ENCODE results near the gene KCNQ1. TPM values are rescaled to one million over a fixed set of nuclear protein-coding genes. Genes with fewer than 3 reads are reported as not detected.

Gene KCNQ1
- polyA plus RNA-seq, 4 donors: 18.4 to 54.4 (median 21.3) TPM

DNA sequence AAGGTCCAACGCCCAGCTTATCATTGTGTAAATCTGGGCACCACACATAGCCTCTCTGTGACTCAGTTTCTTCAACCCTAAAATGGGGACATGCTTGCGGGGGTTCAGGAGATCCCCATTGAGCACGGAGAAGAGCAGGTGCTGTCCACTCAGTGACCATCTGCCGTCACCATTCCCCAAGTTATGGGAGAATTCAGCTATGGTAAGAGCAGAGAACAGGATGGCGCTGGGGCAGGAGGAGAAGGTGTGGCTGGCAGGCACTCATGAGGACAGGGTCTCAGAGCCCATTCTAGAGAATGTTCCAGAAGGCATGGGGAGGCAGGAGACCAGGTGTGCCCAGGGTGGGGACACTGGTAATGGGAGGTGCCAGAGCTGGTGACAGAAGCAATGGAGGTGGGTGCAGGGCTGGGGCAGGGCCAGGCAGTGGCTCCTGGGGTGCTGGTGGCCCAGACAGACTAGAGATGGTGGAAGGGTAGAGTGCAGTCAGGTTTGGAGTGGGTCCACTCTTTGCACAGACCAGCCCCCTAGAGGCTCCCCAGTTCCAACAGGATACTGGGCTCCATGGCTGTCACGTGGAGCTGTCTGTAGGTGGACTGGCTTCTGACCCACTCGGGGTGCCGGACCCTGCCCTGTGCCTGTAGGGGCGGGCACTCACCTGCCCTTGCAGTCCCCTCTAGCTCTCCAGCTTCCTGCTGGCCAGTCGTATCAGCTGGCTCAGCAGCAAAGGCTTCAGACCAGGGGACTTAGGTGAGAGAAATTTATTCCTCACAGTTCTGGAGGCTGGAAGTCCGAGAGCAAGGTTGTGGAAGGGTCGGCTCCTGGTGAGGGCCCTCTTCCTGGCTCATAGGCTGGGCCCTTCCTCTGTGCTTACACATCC is 356.1 kb downstream of the KCNQ1 start:
- Histone ChIP-seq H3K9me3 (ENCODE audit: control insufficient read depth in 2 of 2, insufficient read depth in 1 of 2, low read depth in 1 of 2, low read length in 1 of 2) (peaks cover 0 to 30% of the 10 kb centered on the region in 2 donors), H3K4me1 (ENCODE audit: control insufficient read depth in 3 of 3, insufficient read depth in 2 of 3, low read depth in 1 of 3, low read length in 2 of 3) (peaks cover 0 to 3% (median 0%) of the 10 kb centered on the region in 3 donors), H3K36me3 (ENCODE audit: control insufficient read depth in 3 of 3, insufficient read depth in 2 of 3, low read depth in 1 of 3, low read length in 3 of 3) (peaks cover 0 to 7% (median 0%) of the 10 kb centered on the region in 3 donors), H3K4me3 (ENCODE audit: low read depth in 1 of 3, low read length in 3 of 3) (no peak overlapping the region), H3K27ac (ENCODE audit: low read depth in 1 of 3, low read length in 2 of 3) (no peak overlapping the region), H3K27me3 (ENCODE audit: control insufficient read depth in 3 of 3, insufficient read depth in 3 of 3, low read length in 3 of 3) (no peaks in the 10 kb centered on the region)
- 85 to 94% (median 91%) methylated on average over 12 of the region's 12 CpGs for WGBS, 3 donors
- DNase-seq (no peak), FAIRE-seq (no peak)

DNA sequence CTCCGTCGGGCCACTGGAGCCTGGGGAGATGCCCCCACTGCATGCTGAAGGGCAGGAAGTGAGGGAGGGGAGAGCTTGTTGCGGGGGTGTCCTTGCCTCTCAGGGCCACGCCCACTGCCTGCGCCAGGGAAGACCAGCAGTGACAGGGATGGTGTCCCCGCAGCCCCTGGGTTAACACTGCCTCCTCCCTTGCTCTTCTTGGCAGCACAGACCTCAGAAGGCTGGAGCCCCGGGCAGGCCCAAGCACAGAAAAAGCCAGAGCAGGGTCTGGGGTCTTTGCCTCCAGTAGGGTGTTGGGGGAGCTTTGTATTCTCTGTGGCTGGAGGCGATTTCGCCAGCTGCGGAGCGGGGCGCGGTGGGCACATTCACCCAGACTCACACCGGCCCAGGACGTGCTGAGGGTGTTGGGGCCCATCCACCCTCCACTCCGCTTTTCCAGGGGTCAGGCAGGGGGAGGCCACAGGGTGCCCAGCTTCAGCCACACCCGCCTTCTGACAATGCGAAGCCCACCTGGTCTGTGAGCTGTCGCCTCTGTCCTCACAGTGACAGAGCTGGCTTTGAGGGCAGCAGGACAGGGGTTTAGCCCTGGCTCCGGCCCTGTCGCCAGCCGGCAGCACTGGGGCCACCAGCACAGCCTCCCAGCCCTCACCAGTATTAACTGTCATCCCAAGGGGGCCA is 357.0 kb downstream of the KCNQ1 start:
- Histone ChIP-seq H3K4me3 (ENCODE audit: low read depth in 1 of 3, low read length in 3 of 3) (no peak overlapping the region), H3K27ac (ENCODE audit: low read depth in 1 of 3, low read length in 2 of 3) (no peak overlapping the region), H3K36me3 (ENCODE audit: control insufficient read depth in 3 of 3, insufficient read depth in 2 of 3, low read depth in 1 of 3, low read length in 3 of 3) (peaks cover 0 to 7% (median 0%) of the 10 kb centered on the region in 3 donors), H3K9me3 (ENCODE audit: control insufficient read depth in 2 of 2, insufficient read depth in 1 of 2, low read depth in 1 of 2, low read length in 1 of 2) (peaks cover 0 to 25% of the 10 kb centered on the region in 2 donors), H3K4me1 (ENCODE audit: control insufficient read depth in 3 of 3, insufficient read depth in 2 of 3, low read depth in 1 of 3, low read length in 2 of 3) (peaks cover 0 to 7% (median 0%) of the 10 kb centered on the region in 3 donors), H3K27me3 (ENCODE audit: control insufficient read depth in 3 of 3, insufficient read depth in 3 of 3, low read length in 3 of 3) (no peaks in the 10 kb centered on the region)
- DNase-seq: no peak
- FAIRE-seq: no peak
- 91 to 97% (median 92%) methylated on average over 22 of the region's 22 CpGs for WGBS, 3 donors

DNA sequence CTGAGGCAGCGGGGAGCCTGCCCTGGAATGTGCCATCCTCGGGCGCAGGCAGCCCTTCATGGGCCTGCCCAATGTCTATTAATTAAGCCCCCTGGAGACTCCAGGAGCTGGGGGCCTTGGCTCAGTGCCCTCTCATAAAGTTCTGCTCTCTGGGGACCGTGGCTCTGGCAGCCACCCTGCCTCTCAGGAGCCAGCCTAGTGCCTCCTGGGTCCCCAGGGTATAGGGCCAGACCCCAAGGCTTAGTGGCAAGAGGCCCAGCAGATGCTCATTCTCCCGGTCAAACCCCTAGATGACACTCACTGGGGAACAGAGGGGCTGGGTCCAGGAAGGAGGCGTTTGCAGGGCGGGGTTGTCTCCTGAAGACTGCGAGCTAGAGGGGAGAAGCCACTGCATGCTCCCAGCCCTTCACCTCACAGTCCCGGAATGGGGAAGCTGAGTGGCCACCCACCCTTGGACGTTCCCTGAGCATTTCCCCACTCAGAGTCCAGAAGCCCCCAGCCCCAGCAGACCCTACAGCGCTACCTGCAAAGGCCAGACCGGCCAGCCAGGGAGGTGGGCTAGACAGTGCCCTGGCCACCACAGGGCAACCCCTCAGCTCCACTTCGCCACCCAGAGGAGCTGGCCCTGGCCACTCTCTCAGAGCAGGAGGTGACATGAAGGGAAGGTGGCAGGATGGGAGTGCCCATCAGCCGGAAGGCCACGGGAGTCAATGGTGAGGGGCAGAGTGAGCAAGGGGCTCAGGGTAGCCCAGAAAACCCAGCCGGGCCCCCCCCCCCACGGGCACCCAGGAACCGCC is 357.8 kb downstream of the KCNQ1 start:
- Histone ChIP-seq H3K9me3 (ENCODE audit: control insufficient read depth in 2 of 2, insufficient read depth in 1 of 2, low read depth in 1 of 2, low read length in 1 of 2) (peaks cover 0 to 20% of the 10 kb centered on the region in 2 donors), H3K27ac (ENCODE audit: low read depth in 1 of 3, low read length in 2 of 3) (no peak overlapping the region), H3K36me3 (ENCODE audit: control insufficient read depth in 3 of 3, insufficient read depth in 2 of 3, low read depth in 1 of 3, low read length in 3 of 3) (peaks cover 0 to 4% (median 0%) of the 10 kb centered on the region in 3 donors), H3K27me3 (ENCODE audit: control insufficient read depth in 3 of 3, insufficient read depth in 3 of 3, low read length in 3 of 3) (no peaks in the 10 kb centered on the region), H3K4me3 (ENCODE audit: low read depth in 1 of 3, low read length in 3 of 3) (no peak overlapping the region), H3K4me1 (ENCODE audit: control insufficient read depth in 3 of 3, insufficient read depth in 2 of 3, low read depth in 1 of 3, low read length in 2 of 3) (peaks cover 0 to 8% (median 0%) of the 10 kb centered on the region in 3 donors)
- WGBS, 3 donors: 87 to 92% (median 87%) methylated on average over 18 of the region's 18 CpGs
- no peak for DNase-seq
- FAIRE-seq: no peak

DNA sequence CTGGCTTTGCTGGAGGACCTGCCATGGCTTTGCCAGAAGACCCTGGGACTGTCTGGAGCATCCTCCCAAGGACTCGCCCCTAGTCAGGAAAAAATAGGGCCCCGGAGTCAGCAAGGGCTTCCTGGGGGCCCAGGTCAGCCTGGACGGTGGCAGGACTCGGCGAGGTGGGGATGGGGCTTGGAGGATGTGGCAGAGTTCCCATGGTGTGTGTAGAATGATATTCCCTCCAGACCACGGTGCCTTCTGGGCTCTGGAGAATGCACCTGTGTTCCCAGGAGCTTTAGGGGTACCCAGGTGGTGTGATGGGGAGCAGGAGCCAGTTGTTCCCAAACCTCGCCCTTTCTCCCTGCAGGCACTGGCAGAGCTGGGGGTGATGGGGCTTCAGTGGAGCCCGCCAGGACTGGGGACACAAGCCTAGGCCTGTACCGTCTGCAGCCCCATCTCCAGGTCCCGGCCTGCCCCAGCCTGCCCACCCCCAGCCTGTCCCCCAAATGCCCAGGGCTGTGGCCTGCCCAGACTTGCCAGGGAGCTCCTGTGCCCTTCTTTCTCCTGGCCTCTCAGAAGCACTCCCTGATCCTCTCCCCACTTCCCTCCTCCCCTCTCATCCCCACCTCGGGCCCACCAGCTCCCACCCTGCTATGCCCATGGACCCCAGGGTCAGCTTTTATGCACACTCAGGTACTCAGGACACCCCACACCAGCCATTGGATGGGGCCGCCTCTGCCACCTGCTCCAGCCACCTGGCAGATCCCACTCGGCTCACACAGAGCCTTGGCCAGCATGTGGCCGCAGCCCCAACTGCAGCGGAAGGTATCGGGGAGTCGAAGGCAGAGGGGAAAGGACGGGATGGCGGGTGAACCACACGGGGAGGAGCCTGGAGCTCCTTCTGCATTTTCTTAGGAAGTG is 358.6 kb downstream of the KCNQ1 start:
- Histone ChIP-seq H3K4me1 (ENCODE audit: control insufficient read depth in 3 of 3, insufficient read depth in 2 of 3, low read depth in 1 of 3, low read length in 2 of 3) (peaks cover 0 to 8% (median 0%) of the 10 kb centered on the region in 3 donors), H3K36me3 (ENCODE audit: control insufficient read depth in 3 of 3, insufficient read depth in 2 of 3, low read depth in 1 of 3, low read length in 3 of 3) (peaks cover 0 to 3% (median 0%) of the 10 kb centered on the region in 3 donors), H3K4me3 (ENCODE audit: low read depth in 1 of 3, low read length in 3 of 3) (no peak overlapping the region), H3K27me3 (ENCODE audit: control insufficient read depth in 3 of 3, insufficient read depth in 3 of 3, low read length in 3 of 3) (no peaks in the 10 kb centered on the region), H3K27ac (ENCODE audit: low read depth in 1 of 3, low read length in 2 of 3) (no peak overlapping the region), H3K9me3 (ENCODE audit: control insufficient read depth in 2 of 2, insufficient read depth in 1 of 2, low read depth in 1 of 2, low read length in 1 of 2) (peaks cover 0 to 20% of the 10 kb centered on the region in 2 donors)
- DNase-seq (no peak), FAIRE-seq (no peak)
- 84 to 92% (median 87%) methylated on average over 20 of the region's 20 CpGs for WGBS, 3 donors

DNA sequence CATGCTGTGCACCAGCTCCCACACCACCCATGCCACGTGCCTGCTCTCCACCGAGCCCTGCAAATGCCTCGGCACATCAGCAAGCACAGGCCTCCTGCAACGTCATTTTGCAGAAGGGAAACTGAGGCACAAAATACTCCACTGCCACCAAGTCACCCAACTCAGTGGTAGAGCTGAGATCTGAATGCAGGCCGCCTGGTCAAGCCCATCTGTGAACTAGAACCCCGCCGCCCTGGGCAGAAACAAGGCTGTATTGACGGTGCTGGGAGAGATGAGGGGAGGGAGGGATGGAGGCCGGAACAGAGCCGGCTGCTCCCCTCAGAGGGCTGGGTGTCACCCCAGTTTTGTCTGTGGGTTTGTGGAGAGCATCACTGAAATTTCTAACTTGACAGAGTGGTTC is 359.4 kb downstream of the KCNQ1 start:
- H3K4me3 ChIP-seq (ENCODE audit: low read depth in 1 of 3, low read length in 3 of 3): no peak overlapping the region
- DNase-seq (no peak), FAIRE-seq (no peak)
- H3K27me3 ChIP-seq (ENCODE audit: control insufficient read depth in 3 of 3, insufficient read depth in 3 of 3, low read length in 3 of 3): no peaks in the 10 kb centered on the region
- H3K9me3 ChIP-seq (ENCODE audit: control insufficient read depth in 2 of 2, insufficient read depth in 1 of 2, low read depth in 1 of 2, low read length in 1 of 2): peaks cover 0 to 14% of the 10 kb centered on the region in 2 donors
- H3K27ac ChIP-seq (ENCODE audit: low read depth in 1 of 3, low read length in 2 of 3): no peak overlapping the region
- peaks cover 0 to 8% (median 0%) of the 10 kb centered on the region in 3 donors for H3K4me1 ChIP-seq (ENCODE audit: control insufficient read depth in 3 of 3, insufficient read depth in 2 of 3, low read depth in 1 of 3, low read length in 2 of 3)
- 90 to 91% (median 91%) methylated on average over 10 of the region's 10 CpGs for WGBS, 3 donors
- peaks cover 0 to 3% (median 0%) of the 10 kb centered on the region in 3 donors for H3K36me3 ChIP-seq (ENCODE audit: control insufficient read depth in 3 of 3, insufficient read depth in 2 of 3, low read depth in 1 of 3, low read length in 3 of 3)

DNA sequence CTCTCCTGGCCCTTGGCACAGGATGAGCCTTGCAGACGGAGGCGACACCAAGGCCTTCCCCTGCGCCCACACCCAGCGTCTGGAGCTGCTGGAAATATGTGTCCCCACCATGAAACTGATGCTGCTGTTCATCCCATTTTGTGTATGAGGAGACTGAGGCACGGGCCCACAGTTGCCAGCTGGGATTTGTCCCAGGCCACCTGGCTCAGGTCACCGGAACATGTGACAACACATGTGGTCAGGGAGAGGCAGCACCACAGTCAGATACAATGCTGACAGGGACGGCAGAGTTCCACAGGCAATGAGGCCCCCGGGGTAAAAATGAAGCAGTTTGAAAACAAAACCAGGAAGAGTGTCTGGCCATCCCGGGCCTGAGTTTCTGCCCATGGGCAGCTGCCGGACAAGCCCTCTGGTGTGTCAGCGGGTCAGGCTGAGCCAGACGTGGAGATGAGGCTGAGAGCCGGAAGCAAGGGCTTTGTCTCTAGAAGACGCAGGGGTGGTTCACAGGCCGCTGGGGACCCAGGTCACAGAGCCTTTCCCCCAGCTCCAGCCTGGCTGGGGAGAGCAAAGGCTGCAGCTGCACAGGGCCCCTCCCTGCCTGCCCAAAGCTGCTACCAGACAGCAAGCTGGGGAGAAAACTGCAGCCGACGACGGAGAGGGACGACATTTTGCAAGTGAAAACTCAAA is 360.0 kb downstream of the KCNQ1 start:
- no peak for FAIRE-seq
- no peak overlapping the region for H3K4me3 ChIP-seq (ENCODE audit: low read depth in 1 of 3, low read length in 3 of 3)
- H3K27ac ChIP-seq (ENCODE audit: low read depth in 1 of 3, low read length in 2 of 3): no peak overlapping the region

DNA sequence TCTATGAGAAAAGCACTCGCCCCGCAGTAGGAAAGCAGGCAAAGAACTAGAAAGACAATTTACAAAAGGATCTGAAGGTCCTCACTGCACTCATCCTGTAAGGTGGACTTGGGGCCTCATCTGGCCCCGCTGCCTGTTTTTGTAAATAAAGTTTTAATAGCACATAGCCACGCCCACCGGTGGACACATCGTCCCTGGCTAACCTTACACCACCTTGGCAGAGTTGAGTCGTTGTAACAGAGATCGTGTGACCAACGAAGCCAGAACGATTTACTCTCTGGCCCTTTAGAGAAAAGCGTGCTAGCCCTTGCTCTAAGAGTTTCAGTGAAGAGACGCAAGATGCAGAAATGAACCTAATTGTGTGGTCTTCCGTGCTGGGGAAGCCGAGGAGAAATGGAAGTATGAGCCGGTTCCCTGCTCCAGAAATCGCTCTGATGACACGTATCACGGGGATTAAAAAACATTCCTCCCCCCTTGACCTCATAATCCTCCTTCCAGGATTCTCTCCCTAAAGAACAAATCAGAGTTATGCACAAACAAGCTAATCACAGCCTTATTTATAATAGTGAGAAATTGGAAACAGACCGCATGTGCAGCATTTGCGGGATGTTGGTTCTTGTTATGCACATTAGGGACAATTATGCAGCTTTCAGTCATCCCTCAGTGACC is 360.7 kb downstream of the KCNQ1 start:
- Histone ChIP-seq H3K9me3 (ENCODE audit: control insufficient read depth in 2 of 2, insufficient read depth in 1 of 2, low read depth in 1 of 2, low read length in 1 of 2) (peaks cover 0 to 6% of the 10 kb centered on the region in 2 donors), H3K4me1 (ENCODE audit: control insufficient read depth in 3 of 3, insufficient read depth in 2 of 3, low read depth in 1 of 3, low read length in 2 of 3) (peaks cover 0 to 5% (median 0%) of the 10 kb centered on the region in 3 donors), H3K4me3 (ENCODE audit: low read depth in 1 of 3, low read length in 3 of 3) (no peak overlapping the region), H3K27me3 (ENCODE audit: control insufficient read depth in 3 of 3, insufficient read depth in 3 of 3, low read length in 3 of 3) (no peaks in the 10 kb centered on the region), H3K36me3 (ENCODE audit: control insufficient read depth in 3 of 3, insufficient read depth in 2 of 3, low read depth in 1 of 3, low read length in 3 of 3) (peaks cover 0 to 4% (median 0%) of the 10 kb centered on the region in 3 donors), H3K27ac (ENCODE audit: low read depth in 1 of 3, low read length in 2 of 3) (no peak overlapping the region)
- DNase-seq (no peak), FAIRE-seq (no peak)
- WGBS, 3 donors: 85 to 92% (median 88%) methylated on average over 20 of the region's 20 CpGs

More for the DNA sequence above, 360.0 kb downstream of the KCNQ1 start:
- Histone ChIP-seq H3K4me1 (ENCODE audit: control insufficient read depth in 3 of 3, insufficient read depth in 2 of 3, low read depth in 1 of 3, low read length in 2 of 3) (peaks cover 0 to 8% (median 0%) of the 10 kb centered on the region in 3 donors), H3K36me3 (ENCODE audit: control insufficient read depth in 3 of 3, insufficient read depth in 2 of 3, low read depth in 1 of 3, low read length in 3 of 3) (peaks cover 0 to 3% (median 0%) of the 10 kb centered on the region in 3 donors), H3K9me3 (ENCODE audit: control insufficient read depth in 2 of 2, insufficient read depth in 1 of 2, low read depth in 1 of 2, low read length in 1 of 2) (peaks cover 0 to 11% of the 10 kb centered on the region in 2 donors), H3K27me3 (ENCODE audit: control insufficient read depth in 3 of 3, insufficient read depth in 3 of 3, low read length in 3 of 3) (no peaks in the 10 kb centered on the region)
- WGBS, 3 donors: 87 to 92% (median 92%) methylated on average over 19 of the region's 19 CpGs
- no peak for DNase-seq

All from small intestine (tissue), 7 donors.